ENCODE results near the gene SH3PXD2B. TPM values are rescaled to one million over a fixed set of nuclear protein-coding genes. Genes with fewer than 3 reads are reported as not detected.
"Not testable (repeated sequence)": the region's sequence is repeated elsewhere in the genome, so short reads cannot be mapped to it uniquely, and the experiment has no call there.

The SH3PXD2B gene
- total RNA-seq, 1 donor from 2014 or later: 52.3 TPM

DNA sequence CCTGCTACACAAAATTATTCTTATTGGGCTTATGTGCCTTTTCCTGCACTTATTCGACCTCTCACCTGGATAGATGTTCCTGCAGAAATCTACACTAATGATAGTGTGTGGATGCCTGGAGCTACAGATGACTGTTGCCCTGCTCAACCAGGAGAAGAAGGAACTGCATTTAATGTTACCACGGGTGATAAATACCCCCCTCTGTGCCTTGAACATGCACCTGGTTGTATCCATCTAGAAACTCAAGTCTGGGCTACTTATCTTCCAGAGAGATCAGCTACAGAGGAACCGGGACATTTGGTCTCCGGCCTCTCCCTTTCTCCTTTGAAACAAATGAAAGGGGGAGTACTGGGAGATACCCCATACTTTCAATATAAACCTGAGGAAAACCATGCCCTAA lies 54.5 kb downstream of the SH3PXD2B start:
- Mint-ChIP-seq H3K36me3 (peaks cover 59% of the 10 kb centered on the region), H3K4me1 (ENCODE audit: unreplicated experiment) (peaks cover 17% of the 10 kb centered on the region), H3K27me3 (no peaks in the 10 kb centered on the region), H3K9me3 (peaks cover 19% of the 10 kb centered on the region), H3K4me3 (no peak overlapping the region), H3K27ac (no peak overlapping the region)
- no peak for DNase-seq (ENCODE audit: extremely low spot score, unreplicated experiment)
- TF ChIP-seq, protein P1, sequence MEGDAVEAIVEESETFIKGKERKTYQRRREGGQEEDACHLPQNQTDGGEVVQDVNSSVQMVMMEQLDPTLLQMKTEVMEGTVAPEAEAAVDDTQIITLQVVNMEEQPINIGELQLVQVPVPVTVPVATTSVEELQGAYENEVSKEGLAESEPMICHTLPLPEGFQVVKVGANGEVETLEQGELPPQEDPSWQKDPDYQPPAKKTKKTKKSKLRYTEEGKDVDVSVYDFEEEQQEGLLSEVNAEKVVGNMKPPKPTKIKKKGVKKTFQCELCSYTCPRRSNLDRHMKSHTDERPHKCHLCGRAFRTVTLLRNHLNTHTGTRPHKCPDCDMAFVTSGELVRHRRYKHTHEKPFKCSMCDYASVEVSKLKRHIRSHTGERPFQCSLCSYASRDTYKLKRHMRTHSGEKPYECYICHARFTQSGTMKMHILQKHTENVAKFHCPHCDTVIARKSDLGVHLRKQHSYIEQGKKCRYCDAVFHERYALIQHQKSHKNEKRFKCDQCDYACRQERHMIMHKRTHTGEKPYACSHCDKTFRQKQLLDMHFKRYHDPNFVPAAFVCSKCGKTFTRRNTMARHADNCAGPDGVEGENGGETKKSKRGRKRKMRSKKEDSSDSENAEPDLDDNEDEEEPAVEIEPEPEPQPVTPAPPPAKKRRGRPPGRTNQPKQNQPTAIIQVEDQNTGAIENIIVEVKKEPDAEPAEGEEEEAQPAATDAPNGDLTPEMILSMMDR (conservative IDR thresholded peaks at IDR 0.05): no peak

DNA sequence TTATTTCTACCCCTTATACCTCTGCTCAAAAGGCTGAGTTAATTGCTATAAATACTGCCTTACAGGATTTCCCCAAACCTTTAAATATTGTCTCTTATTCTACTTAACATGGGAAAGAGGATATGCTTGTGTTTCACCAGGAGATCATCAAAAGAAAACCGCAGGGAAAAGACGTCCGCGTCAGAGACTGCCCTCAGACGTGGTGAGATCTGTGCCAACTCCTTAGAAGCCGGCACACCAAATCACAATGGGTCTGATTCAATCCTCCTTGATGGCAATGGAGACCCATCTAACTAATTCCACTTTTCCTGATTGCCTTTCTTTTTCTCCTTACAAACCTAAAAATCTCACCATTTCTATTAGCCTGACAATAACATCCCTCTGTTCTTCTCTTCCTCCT lies 55.0 kb downstream of the SH3PXD2B start:
- Mint-ChIP-seq H3K27ac (no peak overlapping the region), H3K36me3 (peaks cover 62% of the 10 kb centered on the region), H3K9me3 (peaks cover 19% of the 10 kb centered on the region), H3K4me1 (ENCODE audit: unreplicated experiment) (peaks cover 17% of the 10 kb centered on the region), H3K27me3 (no peaks in the 10 kb centered on the region), H3K4me3 (no peak overlapping the region)
- TF ChIP-seq, protein P1 (conservative IDR thresholded peaks at IDR 0.05): no peak
- DNase-seq (ENCODE audit: extremely low spot score, unreplicated experiment): no peak

- peaks cover 66% of the 10 kb centered on the region for H3K36me3 Mint-ChIP-seq
- H3K9me3 Mint-ChIP-seq: peaks cover 19% of the 10 kb centered on the region
- not testable (repeated sequence) for H3K27ac Mint-ChIP-seq
Measured at GRCh38 chr5:172398645-172399044, 55.7 kb downstream of the SH3PXD2B start.

GRCh38 chr5:172396994-172397393 lies 57.3 kb downstream of the SH3PXD2B start:
- not testable (repeated sequence) for DNase-seq (ENCODE audit: extremely low spot score, unreplicated experiment); H3K27ac Mint-ChIP-seq; H3K27me3 Mint-ChIP-seq; H3K4me1 Mint-ChIP-seq (ENCODE audit: unreplicated experiment); H3K4me3 Mint-ChIP-seq
- peaks cover 19% of the 10 kb centered on the region for H3K9me3 Mint-ChIP-seq
- H3K36me3 Mint-ChIP-seq: peaks cover 67% of the 10 kb centered on the region

More at GRCh38 chr5:172398645-172399044, 55.7 kb downstream of the SH3PXD2B start:
- peaks cover 17% of the 10 kb centered on the region for H3K4me1 Mint-ChIP-seq (ENCODE audit: unreplicated experiment)
- H3K4me3 Mint-ChIP-seq; DNase-seq (ENCODE audit: extremely low spot score, unreplicated experiment); H3K27me3 Mint-ChIP-seq: not testable (repeated sequence)

GRCh38 chr5:172396220-172396619 lies 58.1 kb downstream of the SH3PXD2B start:
- no peak overlapping the region for H3K27ac Mint-ChIP-seq
- peaks cover 62% of the 10 kb centered on the region for H3K36me3 Mint-ChIP-seq

GRCh38 chr5:172395483-172395882 lies 58.8 kb downstream of the SH3PXD2B start:
- peaks cover 19% of the 10 kb centered on the region for H3K9me3 Mint-ChIP-seq
- DNase-seq (ENCODE audit: extremely low spot score, unreplicated experiment): no peak
- TF ChIP-seq, protein P1 (conservative IDR thresholded peaks at IDR 0.05): no peak
- H3K27me3 Mint-ChIP-seq: no peaks in the 10 kb centered on the region
- peaks cover under 1% of the 10 kb centered on the region for H3K4me1 Mint-ChIP-seq (ENCODE audit: unreplicated experiment)
- peaks cover 62% of the 10 kb centered on the region for H3K36me3 Mint-ChIP-seq
- no peak overlapping the region for H3K27ac Mint-ChIP-seq
- no peak overlapping the region for H3K4me3 Mint-ChIP-seq

More at GRCh38 chr5:172396220-172396619, 58.1 kb downstream of the SH3PXD2B start:
- DNase-seq (ENCODE audit: extremely low spot score, unreplicated experiment): no peak
- Mint-ChIP-seq H3K4me3 (peak overlapping the region; percentile 41), H3K27me3 (no peaks in the 10 kb centered on the region), H3K9me3 (peaks cover 19% of the 10 kb centered on the region), H3K4me1 (ENCODE audit: unreplicated experiment) (peaks cover 8% of the 10 kb centered on the region)
- TF ChIP-seq, protein P1 (conservative IDR thresholded peaks at IDR 0.05): no peak
